ENCODE data around the gene NDUFS3. TPM values are rescaled to one million over a fixed set of nuclear protein-coding genes. Genes with fewer than 3 reads are reported as not detected.
"Not testable (repeated sequence)": the region's sequence is repeated elsewhere in the genome, so short reads cannot be mapped to it uniquely, and the experiment has no call there.

Gene NDUFS3
- total RNA-seq, 2 donors from 2014 or later = 69.6 to 77.7 TPM

- Histone ChIP-seq H3K4me1 (replicated peaks) (no peaks in the 10 kb centered on the region), H3K9me3 (no peaks in the 10 kb centered on the region), H3K4me3 (peak overlapping the region; percentile 74 to 98), H3K27me3 (replicated peaks; ENCODE audit: insufficient read depth) (no peaks in the 10 kb centered on the region), H3K36me3 (no peaks in the 10 kb centered on the region), H3K27ac (peak overlapping the region; percentile 84 to 93)
- WGBS = 1% methylated on average over 22 of the region's 22 CpGs
- no peak for TF ChIP-seq CTCF (IDR thresholded peaks at IDR 0.05)
- TF ChIP-seq POLR2A (IDR thresholded peaks at IDR 0.05) = no peak
- no peak for TF ChIP-seq POLR2AphosphoS5 (IDR thresholded peaks at IDR 0.05)
- DNase-seq (ENCODE audit: low spot score) = no peak
- intact Hi-C loops (cut with DNase I) = loop anchor here (5.0 to 10.0 kb wide), 2 partner anchors 85 to 147 kb away; partner anchors contain the start of gene SLC39A13
Measured at GRCh38 chr11:47552056-47552565, 26.8 kb upstream of the NDUFS3 start.

GRCh38 chr11:47552566-47553405, 26.1 kb upstream of the NDUFS3 start, which contains the start of gene CELF1:
TSS of gene CELF1 (minus strand) at chr11:47553132. CDS start at chr11:47499523, 53,609 bp downstream.
- WGBS = under 1% methylated on average over 74 of the region's 89 CpGs
- no peaks in the 10 kb centered on the region for H3K4me1 ChIP-seq (replicated peaks)
- peak; percentile 88 to 97 (median 92) for TF ChIP-seq CTCF (IDR thresholded peaks at IDR 0.05)
- peak; percentile 60 for TF ChIP-seq POLR2A (IDR thresholded peaks at IDR 0.05)
- TF ChIP-seq POLR2AphosphoS5 (IDR thresholded peaks at IDR 0.05) = peak; percentile 57
- H3K9me3 ChIP-seq = no peaks in the 10 kb centered on the region
- H3K4me3 ChIP-seq = peak within 1 kb of the TSS; percentile 74 to 98
- peak within 1 kb of the TSS; percentile 84 to 93 for H3K27ac ChIP-seq
- intact Hi-C loops (cut with DNase I) = loop anchor here (5.0 to 10.0 kb wide), 2 partner anchors 85 to 148 kb away; partner anchors contain the start of gene SLC39A13
- H3K27me3 ChIP-seq (replicated peaks; ENCODE audit: insufficient read depth) = no peaks in the 10 kb centered on the region
- no peaks in the 10 kb centered on the region for H3K36me3 ChIP-seq
- peak; percentile 87 for DNase-seq (ENCODE audit: low spot score)

GRCh38 chr11:47553406-47553743, 25.5 kb upstream of the NDUFS3 start:
- TF ChIP-seq CTCF (IDR thresholded peaks at IDR 0.05) (no peak), POLR2A (IDR thresholded peaks at IDR 0.05) (no peak), POLR2AphosphoS5 (IDR thresholded peaks at IDR 0.05) (no peak)
- no peak for DNase-seq (ENCODE audit: low spot score)
- peak overlapping the region; percentile 74 to 98 for H3K4me3 ChIP-seq
- peak overlapping the region; percentile 84 to 93 for H3K27ac ChIP-seq
- H3K9me3 ChIP-seq = no peaks in the 10 kb centered on the region
- no peaks in the 10 kb centered on the region for H3K36me3 ChIP-seq
- WGBS = 9% methylated on average over 9 of the region's 9 CpGs
- H3K27me3 ChIP-seq (replicated peaks; ENCODE audit: insufficient read depth) = no peaks in the 10 kb centered on the region
- intact Hi-C loops (cut with DNase I) = loop anchor here (5.0 to 10.0 kb wide), 2 partner anchors 86 to 149 kb away; partner anchors contain the start of gene SLC39A13
- H3K4me1 ChIP-seq (replicated peaks) = no peaks in the 10 kb centered on the region

- not testable (repeated sequence) for H3K27me3 ChIP-seq (replicated peaks; ENCODE audit: insufficient read depth)
- WGBS = 89% methylated on average over 12 of the region's 12 CpGs
- intact Hi-C loops (cut with DNase I) = loop anchor here (10.0 kb wide), 1 partner anchor 152 kb away; the partner anchor contains the start of gene SLC39A13
Measured at GRCh38 chr11:47557004-47557403, 21.9 kb upstream of the NDUFS3 start.

GRCh38 chr11:47558695-47559094, 20.2 kb upstream of the NDUFS3 start:
- H3K4me3 ChIP-seq = no peak overlapping the region
- H3K27ac ChIP-seq = no peak overlapping the region
- H3K9me3 ChIP-seq = no peaks in the 10 kb centered on the region
- no peaks in the 10 kb centered on the region for H3K36me3 ChIP-seq
- DNase-seq (ENCODE audit: low spot score) = no peak
- TF ChIP-seq POLR2AphosphoS5 (IDR thresholded peaks at IDR 0.05) = no peak
- no peak for TF ChIP-seq CTCF (IDR thresholded peaks at IDR 0.05)
- TF ChIP-seq POLR2A (IDR thresholded peaks at IDR 0.05) = no peak
- no peaks in the 10 kb centered on the region for H3K27me3 ChIP-seq (replicated peaks; ENCODE audit: insufficient read depth)
- H3K4me1 ChIP-seq (replicated peaks) = no peaks in the 10 kb centered on the region
- intact Hi-C loops (cut with DNase I) = loop anchor here (10.0 kb wide), 1 partner anchor 154 kb away; the partner anchor contains the start of gene SLC39A13
- WGBS = 100% methylated on average over 1 of the region's 1 CpG

More at GRCh38 chr11:47557004-47557403, 21.9 kb upstream of the NDUFS3 start:
- H3K27ac ChIP-seq; H3K9me3 ChIP-seq; H3K4me1 ChIP-seq (replicated peaks); H3K4me3 ChIP-seq; H3K36me3 ChIP-seq; DNase-seq (ENCODE audit: low spot score): not testable (repeated sequence)
